ENCODE data around the gene MAPK12.

MAPK12 gene

GRCh38 chr22:50261615-50262459, at the start of gene MAPK12:
TSS of gene MAPK12 (minus strand) at chr22:50261683. CDS start at chr22:50261509, 174 bp downstream.
- DNase-seq (ENCODE audit: insufficient read length, low spot score) (peak; percentile 56), FAIRE-seq (no peak)
- TF ChIP-seq POLR2A (IDR thresholded peaks at IDR 0.05; ENCODE audit: low read depth, low read length), result no peak

- FAIRE-seq (no peak), DNase-seq (ENCODE audit: insufficient read length, low spot score) (no peak)
- no peak for TF ChIP-seq POLR2A (IDR thresholded peaks at IDR 0.05; ENCODE audit: low read depth, low read length)
Observed at GRCh38 chr22:50310949-50311444, 49.5 kb upstream of the MAPK12 start.

- TF ChIP-seq POLR2A (IDR thresholded peaks at IDR 0.05; ENCODE audit: low read depth, low read length), result no peak
- FAIRE-seq (no peak), DNase-seq (ENCODE audit: insufficient read length, low spot score) (no peak)
Observed at GRCh38 chr22:50310031-50310722, 48.7 kb upstream of the MAPK12 start.

GRCh38 chr22:50309601-50309991, 48.1 kb upstream of the MAPK12 start:
- no peak for FAIRE-seq

GRCh38 chr22:50308986-50309600, 47.6 kb upstream of the MAPK12 start:
- FAIRE-seq (no peak), DNase-seq (ENCODE audit: insufficient read length, low spot score) (no peak)
- no peak for TF ChIP-seq POLR2A (IDR thresholded peaks at IDR 0.05; ENCODE audit: low read depth, low read length)

More at GRCh38 chr22:50309601-50309991, 48.1 kb upstream of the MAPK12 start:
- no peak for TF ChIP-seq POLR2A (IDR thresholded peaks at IDR 0.05; ENCODE audit: low read depth, low read length)
- DNase-seq (ENCODE audit: insufficient read length, low spot score), result no peak

- DNase-seq (ENCODE audit: insufficient read length, low spot score) (no peak), FAIRE-seq (no peak)
- 0 out of 2 replicates have a peak, but pooled peaks have one; percentile 36 for TF ChIP-seq POLR2A (IDR thresholded peaks at IDR 0.05; ENCODE audit: low read depth, low read length)
Observed at GRCh38 chr22:50308597-50308935, 47.1 kb upstream of the MAPK12 start.

GRCh38 chr22:50307890-50308596, 46.6 kb upstream of the MAPK12 start:
- no peak for FAIRE-seq
- DNase-seq (ENCODE audit: insufficient read length, low spot score), result no peak
- no peak; the same call in 1 of the 2 replicates for TF ChIP-seq POLR2A (IDR thresholded peaks at IDR 0.05; ENCODE audit: low read depth, low read length)

- peak; percentile 73 for TF ChIP-seq POLR2A (IDR thresholded peaks at IDR 0.05; ENCODE audit: low read depth, low read length)
- FAIRE-seq (no peak), DNase-seq (ENCODE audit: insufficient read length, low spot score) (no peak)
Observed at GRCh38 chr22:50306753-50307749, 45.6 kb upstream of the MAPK12 start, which contains the start of gene PLXNB2. TSS of gene PLXNB2 (minus strand) at chr22:50307646. CDS start at chr22:50290584, 17,062 bp downstream.

GRCh38 chr22:50305923-50306566, 44.6 kb upstream of the MAPK12 start:
- DNase-seq (ENCODE audit: insufficient read length, low spot score) (peak; percentile 97), FAIRE-seq (no peak)
- no peak for TF ChIP-seq POLR2A (IDR thresholded peaks at IDR 0.05; ENCODE audit: low read depth, low read length)

GRCh38 chr22:50305393-50305922, 44.0 kb upstream of the MAPK12 start:
- no peak for TF ChIP-seq POLR2A (IDR thresholded peaks at IDR 0.05; ENCODE audit: low read depth, low read length)
- FAIRE-seq (no peak), DNase-seq (ENCODE audit: insufficient read length, low spot score) (no peak)

GRCh38 chr22:50304528-50305392, 43.3 kb upstream of the MAPK12 start:
- FAIRE-seq (no peak), DNase-seq (ENCODE audit: insufficient read length, low spot score) (no peak)
- no peak for TF ChIP-seq POLR2A (IDR thresholded peaks at IDR 0.05; ENCODE audit: low read depth, low read length)
